Astrocyte of the spinal cord (primary cell): ENCODE results near the gene MYBPC3.

Experiments
- DNase-seq: peaks from one replicate; pipeline ENCODE4 v3.0.0; 2011; ENCODE audit warnings: low read depth, low spot score
- H3K4me3 ChIP-seq: 2 replicates; pipeline ENCODE4 v1.5.1; 2011; ENCODE audit warnings: low read depth, mild to moderate bottlenecking, low read length, moderate library complexity
- in situ Hi-C: cut with HindIII; loops from 2 replicates; pipeline ENCODE4 v1.10.0; 2017; ENCODE audit warnings: low sequenced_read_pairs
- TF ChIP-seq, protein P1 (sequence below): IDR thresholded peaks from 2 replicates; pipeline ENCODE4 v1.5.1; 2012; ENCODE audit warnings: low read depth, mild to moderate bottlenecking, low read length, inconsistent platforms

The MYBPC3 gene

GRCh38 chr11:47352556-47352955 is at the start of gene MYBPC3:
Gene MYBPC3 (minus strand): TSS chr11:47352702. CDS start chr11:47352647, 55 bp downstream.
- TF ChIP-seq, protein P1, sequence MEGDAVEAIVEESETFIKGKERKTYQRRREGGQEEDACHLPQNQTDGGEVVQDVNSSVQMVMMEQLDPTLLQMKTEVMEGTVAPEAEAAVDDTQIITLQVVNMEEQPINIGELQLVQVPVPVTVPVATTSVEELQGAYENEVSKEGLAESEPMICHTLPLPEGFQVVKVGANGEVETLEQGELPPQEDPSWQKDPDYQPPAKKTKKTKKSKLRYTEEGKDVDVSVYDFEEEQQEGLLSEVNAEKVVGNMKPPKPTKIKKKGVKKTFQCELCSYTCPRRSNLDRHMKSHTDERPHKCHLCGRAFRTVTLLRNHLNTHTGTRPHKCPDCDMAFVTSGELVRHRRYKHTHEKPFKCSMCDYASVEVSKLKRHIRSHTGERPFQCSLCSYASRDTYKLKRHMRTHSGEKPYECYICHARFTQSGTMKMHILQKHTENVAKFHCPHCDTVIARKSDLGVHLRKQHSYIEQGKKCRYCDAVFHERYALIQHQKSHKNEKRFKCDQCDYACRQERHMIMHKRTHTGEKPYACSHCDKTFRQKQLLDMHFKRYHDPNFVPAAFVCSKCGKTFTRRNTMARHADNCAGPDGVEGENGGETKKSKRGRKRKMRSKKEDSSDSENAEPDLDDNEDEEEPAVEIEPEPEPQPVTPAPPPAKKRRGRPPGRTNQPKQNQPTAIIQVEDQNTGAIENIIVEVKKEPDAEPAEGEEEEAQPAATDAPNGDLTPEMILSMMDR = no peak
- in situ Hi-C loops = no loop called here
- DNase-seq = no peak
- no peak within 1 kb of the TSS for H3K4me3 ChIP-seq

DNA sequence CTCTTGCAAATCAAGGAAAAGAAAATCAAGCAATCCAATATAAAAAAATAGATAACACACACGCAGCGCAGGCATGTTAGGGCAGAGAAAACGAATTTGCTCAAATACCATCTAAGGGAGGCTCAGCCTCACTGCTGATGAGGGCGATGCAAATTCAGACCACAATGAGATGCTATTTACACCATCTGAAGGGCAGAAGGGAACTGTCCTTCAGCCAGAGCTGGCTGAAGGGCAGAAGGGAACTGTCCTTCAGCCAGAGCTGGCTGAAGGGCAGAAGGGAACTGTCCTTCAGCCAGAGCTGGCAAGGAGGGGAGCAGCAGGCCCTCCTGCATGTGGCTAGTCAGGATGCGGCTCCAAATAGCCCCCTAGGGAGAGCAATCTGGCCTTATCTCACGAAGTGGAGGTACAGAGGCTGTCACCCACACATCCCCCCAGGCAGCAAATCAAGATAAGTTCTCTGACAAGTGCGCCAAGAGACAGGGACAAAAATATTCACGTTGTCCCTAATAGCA is 48.3 kb upstream of the MYBPC3 start:
- DNase-seq = no peak
- no peak overlapping the region for H3K4me3 ChIP-seq
- TF ChIP-seq, protein P1 = no peak
- in situ Hi-C loops = no loop called here

DNA sequence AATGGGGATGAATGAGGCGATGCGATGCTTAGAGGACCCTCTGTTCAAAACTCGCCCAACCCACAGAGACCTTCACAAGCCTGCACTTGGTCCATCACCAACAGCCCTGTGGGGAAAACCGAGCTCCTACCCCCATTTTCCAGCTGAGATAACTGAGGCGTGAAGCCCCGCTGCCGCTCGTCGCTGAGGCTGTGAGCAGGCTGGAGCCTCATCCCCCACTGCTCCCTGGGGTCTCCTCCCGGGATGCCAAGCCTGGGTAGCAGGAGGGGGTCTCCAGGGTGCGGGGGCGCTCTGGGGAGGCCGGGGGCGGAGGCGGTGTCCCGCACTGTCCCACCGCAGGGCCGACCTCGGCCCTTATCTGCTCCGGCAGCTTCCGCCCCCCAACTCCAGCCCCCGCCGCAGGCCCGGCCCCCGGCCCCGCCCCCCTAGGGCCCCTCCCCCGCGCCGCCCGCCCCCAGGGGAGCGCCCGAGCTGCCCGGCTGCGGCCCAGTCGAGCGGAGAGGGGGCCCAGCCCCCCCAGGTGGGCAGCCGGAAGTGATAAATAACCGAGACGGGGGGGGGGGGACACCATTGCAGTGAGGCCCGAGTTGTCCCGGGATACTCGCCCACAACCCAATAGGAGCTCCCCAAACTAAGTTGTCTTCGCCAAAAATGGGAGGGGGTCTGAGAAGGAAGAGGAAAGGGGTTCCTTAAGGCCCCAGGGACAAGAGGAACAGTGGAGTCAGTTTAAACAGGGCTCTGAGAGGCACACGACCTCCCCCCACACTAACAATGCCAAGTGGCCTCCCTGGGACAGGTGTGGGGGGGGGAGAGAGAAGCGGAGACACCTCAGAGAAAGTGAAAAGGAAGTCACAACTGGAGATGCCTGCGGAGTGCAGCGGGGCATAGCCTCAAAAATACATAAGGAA is 47.6 kb upstream of the MYBPC3 start:
- TF ChIP-seq, protein P1 = no peak
- in situ Hi-C loops = no loop called here
- H3K4me3 ChIP-seq = peak overlapping the region; percentile 49
- DNase-seq = no peak

GRCh38 chr11:47398551-47398950 is 46.0 kb upstream of the MYBPC3 start:
- DNase-seq = no peak
- TF ChIP-seq, protein P1 = no peak
- H3K4me3 ChIP-seq = no peak overlapping the region
- in situ Hi-C loops = no loop called here

DNA sequence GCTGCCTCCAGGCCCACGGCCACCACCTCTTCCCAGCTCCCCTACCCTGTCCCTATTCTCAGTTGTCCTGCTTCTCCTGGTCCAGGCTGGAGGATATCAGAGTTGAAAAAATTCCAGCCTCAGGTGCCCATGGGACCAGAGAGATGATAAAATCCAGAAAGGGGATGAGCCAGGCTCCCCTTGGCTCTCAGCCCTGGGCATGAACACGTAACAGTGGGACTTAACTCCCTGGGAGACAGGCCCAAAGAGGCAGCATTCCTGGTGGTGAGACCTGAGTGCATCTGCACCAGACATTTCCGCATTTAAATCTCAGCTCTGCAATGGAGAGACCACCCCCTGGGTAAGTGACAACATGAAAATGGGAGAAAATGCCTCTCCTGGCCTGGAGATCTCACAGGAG is 45.5 kb upstream of the MYBPC3 start:
- TF ChIP-seq, protein P1 = no peak
- in situ Hi-C loops = no loop called here
- DNase-seq = no peak
- H3K4me3 ChIP-seq = no peak overlapping the region

GRCh38 chr11:47396049-47396320 is 43.5 kb upstream of the MYBPC3 start:
- no peak for DNase-seq
- in situ Hi-C loops = no loop called here
- no peak overlapping the region for H3K4me3 ChIP-seq
- TF ChIP-seq, protein P1 = no peak
